Neuronal stem cell (in vitro differentiated cells): ENCODE measurements around the gene FOXS1.

Experiments
- DNase-seq: peaks from one replicate; pipeline ENCODE4 v3.0.0-alpha.2; 2013; ENCODE audit warnings: low spot score
- H2AFZ ChIP-seq: one replicate; pipeline ENCODE4 v1.6.1; 2013; ENCODE audit warnings: mild to moderate bottlenecking, low read length, inconsistent platforms
- H2AK5ac ChIP-seq: 2 replicates; pipeline ENCODE4 v1.6.1; 2013; ENCODE audit warnings: low read depth, mild to moderate bottlenecking, inconsistent platforms, low read length, moderate library complexity, mixed read lengths
- H2BK120ac ChIP-seq: 2 replicates; pipeline ENCODE4 v1.6.1; 2013; ENCODE audit warnings: low read depth, mild to moderate bottlenecking, inconsistent platforms, low read length, moderate library complexity, mixed read lengths
- H2BK12ac ChIP-seq: one replicate; pipeline ENCODE4 v1.6.1; 2013; ENCODE audit warnings: low read length, inconsistent platforms
- H2BK15ac ChIP-seq: 2 replicates; pipeline ENCODE4 v1.6.1; 2013; ENCODE audit warnings: mild to moderate bottlenecking, low read length, inconsistent platforms, mixed read lengths
- H2BK5ac ChIP-seq: one replicate; pipeline ENCODE4 v1.6.1; 2013; ENCODE audit warnings: inconsistent platforms, mild to moderate bottlenecking, low read length, moderate library complexity
- H3K14ac ChIP-seq: one replicate; pipeline ENCODE4 v1.6.1; 2013; ENCODE audit warnings: low read length, inconsistent platforms
- H3K18ac ChIP-seq: 2 replicates; pipeline ENCODE4 v1.6.1; 2013; ENCODE audit warnings: low read length, inconsistent platforms
- H3K23ac ChIP-seq: 2 replicates; pipeline ENCODE4 v1.6.1; 2013; ENCODE audit warnings: low read depth, mild to moderate bottlenecking, mixed read lengths, low read length, inconsistent platforms; ENCODE audit not compliant: poor library complexity
- H3K27ac ChIP-seq: replicated peaks from 3 replicates; pipeline ENCODE4 v1.5.1; 2013; ENCODE audit warnings: low read length, inconsistent platforms
- H3K27me3 ChIP-seq, 3 experiments: 2 replicates each; pipeline ENCODE4 v1.6.1; 2013; ENCODE audit warnings: low read length in 3 of 3, mild to moderate bottlenecking in 2 of 3, inconsistent platforms in 1 of 3, low read depth in 1 of 3, mixed read lengths in 1 of 3, moderate library complexity in 1 of 3; ENCODE audit not compliant: control insufficient read depth in 3 of 3, insufficient read depth in 3 of 3
- H3K36me3 ChIP-seq, 2 donors: replicated peaks in 1 of 2; 2 replicates each; pipeline ENCODE4 v1.6.1; 2013; ENCODE audit warnings: low read length in 2 of 2; ENCODE audit not compliant: control insufficient read depth in 2 of 2, insufficient read depth in 2 of 2
- H3K4ac ChIP-seq: 2 replicates; pipeline ENCODE4 v1.6.1; 2013; ENCODE audit warnings: inconsistent platforms, mild to moderate bottlenecking, low read length, moderate library complexity
- H3K4me1 ChIP-seq, 2 donors: 1 replicate in 1 of 2; 2 replicates in 1 of 2; pipeline ENCODE4 v1.6.1; 2013; ENCODE audit warnings: low read length in 2 of 2, low read depth in 1 of 2; ENCODE audit not compliant: control insufficient read depth in 2 of 2, insufficient read depth in 1 of 2
- H3K4me2 ChIP-seq: one replicate; pipeline ENCODE4 v1.6.1; 2013; ENCODE audit warnings: mild to moderate bottlenecking, low read length, inconsistent platforms; ENCODE audit not compliant: insufficient read depth, poor library complexity, severe bottlenecking
- H3K4me3 ChIP-seq, 2 donors: 2 replicates each; pipeline ENCODE4 v1.5.1; 2013; ENCODE audit warnings: low read length in 2 of 2, mild to moderate bottlenecking in 2 of 2, inconsistent platforms in 1 of 2, moderate library complexity in 1 of 2
- H3K79me1 ChIP-seq: one replicate; pipeline ENCODE4 v1.6.1; 2013; ENCODE audit warnings: low read depth, mild to moderate bottlenecking, inconsistent platforms, low read length, moderate library complexity
- H3K9ac ChIP-seq: one replicate; pipeline ENCODE4 v1.6.1; 2013; ENCODE audit warnings: mild to moderate bottlenecking, low read depth, low read length, inconsistent platforms; ENCODE audit not compliant: poor library complexity
- H3K9me3 ChIP-seq, 2 donors: replicated peaks in 1 of 2; 2 replicates each; pipeline versions ENCODE3 to v1.6.1; 2013; ENCODE audit warnings: low read length in 2 of 2, mild to moderate bottlenecking in 2 of 2, inconsistent platforms in 1 of 2, low read depth in 1 of 2, mixed read lengths in 1 of 2, moderate library complexity in 1 of 2; ENCODE audit not compliant: control insufficient read depth in 2 of 2, insufficient read depth in 1 of 2
- H4K8ac ChIP-seq: one replicate; pipeline ENCODE4 v1.6.1; 2013; ENCODE audit warnings: low read depth, mild to moderate bottlenecking, inconsistent platforms, low read length, moderate library complexity
- H4K91ac ChIP-seq: one replicate; pipeline ENCODE4 v1.6.1; 2013; ENCODE audit warnings: low read length, low read depth, mild to moderate bottlenecking, inconsistent platforms; ENCODE audit not compliant: poor library complexity
- WGBS, 2 donors: extraction: QIAGEN DNeasy Blood & Tissue Kit; methylation state at CpG; one replicate each; pipeline ENCODE4 v1.1.7; 2013; ENCODE audit warnings: missing lambda C conversion rate in 2 of 2, mixed read lengths in 1 of 2; ENCODE audit not compliant: insufficient read length in 2 of 2, insufficient replicate concordance in 1 of 2; ENCODE audit errors: extremely low coverage in 2 of 2; 5-methylcytosine and 5-hydroxymethylcytosine counted together

The FOXS1 gene

DNA sequence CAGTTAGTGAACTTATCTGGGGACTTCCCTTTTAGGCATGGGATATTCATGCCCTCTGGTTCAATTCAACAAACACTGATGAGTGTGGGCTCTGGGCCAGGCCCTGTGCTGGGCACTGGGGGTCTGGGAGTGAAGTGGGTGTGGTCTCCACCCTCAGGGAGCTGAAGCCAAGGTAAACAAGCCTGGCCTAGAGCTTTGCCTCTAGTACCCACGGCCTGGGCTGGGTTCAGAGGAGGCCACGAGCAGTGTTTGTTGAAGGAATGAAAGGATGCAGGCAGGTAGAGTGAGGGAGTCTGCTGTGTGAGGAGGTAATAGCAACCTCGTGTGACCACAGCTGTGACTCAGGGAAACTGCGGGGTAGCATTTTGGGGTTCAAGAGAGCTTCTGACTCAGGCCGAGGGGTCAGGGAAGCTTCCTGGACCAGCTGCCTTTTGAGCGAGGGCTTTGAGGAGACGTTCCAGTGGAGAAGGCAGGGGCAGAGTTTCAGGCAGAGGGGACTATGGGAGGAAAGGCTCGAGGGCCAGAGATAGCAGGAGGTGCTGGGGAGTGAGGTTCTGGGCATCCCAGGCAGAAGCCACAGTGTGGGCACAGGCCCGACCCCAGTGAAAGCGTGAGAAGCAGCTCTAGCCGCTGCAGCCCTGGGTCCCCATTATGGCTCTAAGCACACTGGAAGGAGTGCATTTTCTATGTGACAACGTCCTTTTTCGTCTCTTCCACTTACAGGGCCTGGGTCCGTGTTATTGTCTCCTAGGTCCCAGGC lies 20.7 kb downstream of the FOXS1 start:
- Histone ChIP-seq H3K4me2 (no peak overlapping the region), H2BK15ac (peak overlapping the region; percentile 60), H3K27me3 (no peaks in the 10 kb centered on the region), H4K91ac (no peak overlapping the region), H3K27ac (no peak overlapping the region), H3K4me3 (no peak overlapping the region), H2BK5ac (no peak overlapping the region), H3K14ac (no peak overlapping the region), H2BK12ac (peak overlapping the region; percentile 24), H3K9ac (no peak overlapping the region), H3K18ac (peak overlapping the region; percentile 15), H3K23ac (no peak overlapping the region), H3K79me1 (no peaks in the 10 kb centered on the region), H2AFZ (peak overlapping the region; percentile 85), H2AK5ac (peak overlapping the region; percentile 61), H3K9me3 (no peaks in the 10 kb centered on the region), H4K8ac (no peak overlapping the region), H3K36me3 (no peaks in the 10 kb centered on the region), H3K4ac (no peak overlapping the region), H2BK120ac (no peak overlapping the region), H3K4me1 (peaks cover 7 to 13% of the 10 kb centered on the region in 2 donors)
- no peak for DNase-seq
- WGBS, 2 donors: no CpG with 5 or more reads among the region's 14 CpGs

- Histone ChIP-seq H3K79me1 (no peaks in the 10 kb centered on the region), H3K27me3 (no peaks in the 10 kb centered on the region), H2AK5ac (peak overlapping the region; percentile 20), H4K8ac (no peak overlapping the region), H3K23ac (no peak overlapping the region), H3K4ac (no peak overlapping the region), H2BK12ac (no peak overlapping the region), H3K9me3 (no peaks in the 10 kb centered on the region), H3K18ac (no peak overlapping the region), H2BK15ac (peak overlapping the region; percentile 60), H3K4me3 (no peak overlapping the region), H3K4me2 (no peak overlapping the region), H3K27ac (no peak overlapping the region), H3K9ac (no peak overlapping the region), H3K4me1 (peaks cover 7 to 13% of the 10 kb centered on the region in 2 donors), H2BK120ac (no peak overlapping the region), H2BK5ac (no peak overlapping the region), H3K36me3 (no peaks in the 10 kb centered on the region), H4K91ac (no peak overlapping the region), H3K14ac (no peak overlapping the region), H2AFZ (peak overlapping the region; percentile 85)
- WGBS, 2 donors: no CpG with 5 or more reads among the region's 4 CpGs
- no peak for DNase-seq
These were observed 21.3 kb downstream of the FOXS1 start for GRCh38 chr20:31824125-31824485.

- no peak overlapping the region for H3K9ac ChIP-seq
These were observed 21.9 kb downstream of the FOXS1 start for GRCh38 chr20:31823360-31824124.

More at GRCh38 chr20:31823360-31824124, 21.9 kb downstream of the FOXS1 start:
- H3K4ac ChIP-seq: no peak overlapping the region
- H3K79me1 ChIP-seq: no peaks in the 10 kb centered on the region
- no peaks in the 10 kb centered on the region for H3K27me3 ChIP-seq
- H2BK120ac ChIP-seq: no peak overlapping the region
- H2BK5ac ChIP-seq: no peak overlapping the region
- no peak overlapping the region for H3K27ac ChIP-seq
- peaks cover 7 to 13% of the 10 kb centered on the region in 2 donors for H3K4me1 ChIP-seq
- no peak overlapping the region for H2BK12ac ChIP-seq
- H2AK5ac ChIP-seq: peak overlapping the region; percentile 10
- no peak overlapping the region for H3K14ac ChIP-seq
- H3K4me2 ChIP-seq: no peak overlapping the region
- no peak for DNase-seq
- no peaks in the 10 kb centered on the region for H3K36me3 ChIP-seq
- no peak overlapping the region for H3K4me3 ChIP-seq
- WGBS, 2 donors: no CpG with 5 or more reads among the region's 14 CpGs
- peak overlapping the region; percentile 7 for H2BK15ac ChIP-seq
- H3K9me3 ChIP-seq: no peaks in the 10 kb centered on the region
- no peak overlapping the region for H3K18ac ChIP-seq
- H4K91ac ChIP-seq: no peak overlapping the region
- H3K23ac ChIP-seq: no peak overlapping the region
- H4K8ac ChIP-seq: no peak overlapping the region
- H2AFZ ChIP-seq: peak overlapping the region; percentile 85
